ENCODE data around the gene AMIGO2.
"Not testable (repeated sequence)": the region's sequence is repeated elsewhere in the genome, so short reads cannot be mapped to it uniquely, and the experiment has no call there.

The AMIGO2 gene

GRCh38 chr12:47065546-47065945 lies 14.2 kb downstream of the AMIGO2 start:
- H3K36me3 ChIP-seq (ENCODE audit: control insufficient read depth, insufficient read depth, low read length), result no peaks in the 10 kb centered on the region
- no peaks in the 10 kb centered on the region for H3K27me3 ChIP-seq (replicated peaks; ENCODE audit: control insufficient read depth, insufficient read depth, low read length)
- H3K4me3 ChIP-seq (replicated peaks; ENCODE audit: low read depth, low read length), result no peak overlapping the region
- TF ChIP-seq, protein P1, sequence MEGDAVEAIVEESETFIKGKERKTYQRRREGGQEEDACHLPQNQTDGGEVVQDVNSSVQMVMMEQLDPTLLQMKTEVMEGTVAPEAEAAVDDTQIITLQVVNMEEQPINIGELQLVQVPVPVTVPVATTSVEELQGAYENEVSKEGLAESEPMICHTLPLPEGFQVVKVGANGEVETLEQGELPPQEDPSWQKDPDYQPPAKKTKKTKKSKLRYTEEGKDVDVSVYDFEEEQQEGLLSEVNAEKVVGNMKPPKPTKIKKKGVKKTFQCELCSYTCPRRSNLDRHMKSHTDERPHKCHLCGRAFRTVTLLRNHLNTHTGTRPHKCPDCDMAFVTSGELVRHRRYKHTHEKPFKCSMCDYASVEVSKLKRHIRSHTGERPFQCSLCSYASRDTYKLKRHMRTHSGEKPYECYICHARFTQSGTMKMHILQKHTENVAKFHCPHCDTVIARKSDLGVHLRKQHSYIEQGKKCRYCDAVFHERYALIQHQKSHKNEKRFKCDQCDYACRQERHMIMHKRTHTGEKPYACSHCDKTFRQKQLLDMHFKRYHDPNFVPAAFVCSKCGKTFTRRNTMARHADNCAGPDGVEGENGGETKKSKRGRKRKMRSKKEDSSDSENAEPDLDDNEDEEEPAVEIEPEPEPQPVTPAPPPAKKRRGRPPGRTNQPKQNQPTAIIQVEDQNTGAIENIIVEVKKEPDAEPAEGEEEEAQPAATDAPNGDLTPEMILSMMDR (IDR thresholded peaks at IDR 0.05; ENCODE audit: insufficient read depth, low read length, poor library complexity, severe bottlenecking), result no peak
- no peak for DNase-seq (ENCODE audit: extremely low read depth, insufficient read length)

- DNase-seq (ENCODE audit: extremely low read depth, insufficient read length); H3K27me3 ChIP-seq (replicated peaks; ENCODE audit: control insufficient read depth, insufficient read depth, low read length); H3K4me3 ChIP-seq (replicated peaks; ENCODE audit: low read depth, low read length); H3K36me3 ChIP-seq (ENCODE audit: control insufficient read depth, insufficient read depth, low read length): not testable (repeated sequence)
These were observed 21.1 kb downstream of the AMIGO2 start for GRCh38 chr12:47058640-47059039.

DNA sequence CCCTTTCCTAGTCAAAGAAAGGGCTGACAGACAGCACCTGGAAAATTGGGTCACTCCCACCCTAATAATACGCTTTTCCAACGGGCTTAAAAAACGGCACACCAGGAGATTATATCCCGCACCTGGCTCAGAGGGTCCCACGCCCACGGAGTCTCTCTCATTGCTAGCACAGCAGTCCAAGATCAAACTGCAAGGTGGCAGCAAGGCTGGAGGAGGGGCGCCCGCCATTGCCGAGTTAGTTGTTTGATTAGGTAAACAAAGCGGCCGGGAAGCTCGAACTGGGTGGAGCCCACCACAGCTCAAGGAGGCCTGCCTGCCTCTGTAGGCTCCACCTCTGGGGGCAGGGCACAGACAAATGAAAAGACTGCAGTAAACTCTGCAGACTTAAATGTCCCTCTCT lies 22.8 kb downstream of the AMIGO2 start:
- not testable (repeated sequence) for H3K27me3 ChIP-seq (replicated peaks; ENCODE audit: control insufficient read depth, insufficient read depth, low read length); H3K36me3 ChIP-seq (ENCODE audit: control insufficient read depth, insufficient read depth, low read length); DNase-seq (ENCODE audit: extremely low read depth, insufficient read length); H3K4me3 ChIP-seq (replicated peaks; ENCODE audit: low read depth, low read length)

DNA sequence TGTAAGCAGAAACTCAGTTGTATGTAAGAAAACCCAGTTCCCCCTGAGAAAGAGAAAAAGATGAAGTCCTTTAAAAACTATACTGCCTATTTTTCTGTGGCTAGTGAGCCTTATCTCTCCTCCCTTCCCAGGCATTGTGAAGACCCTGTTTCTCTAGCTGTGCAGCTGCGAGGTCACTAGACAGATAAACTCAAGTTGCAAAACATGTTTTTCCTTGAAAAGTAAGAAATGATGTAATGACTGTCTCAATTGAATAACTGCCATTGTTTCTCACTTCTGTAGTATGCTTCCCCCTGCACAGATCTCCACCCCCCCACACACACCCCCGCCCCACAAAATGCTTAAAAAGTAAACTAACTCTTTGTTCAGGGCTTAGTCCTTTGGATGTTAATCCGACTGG lies 23.9 kb downstream of the AMIGO2 start:
- not testable (repeated sequence) for H3K4me3 ChIP-seq (replicated peaks; ENCODE audit: low read depth, low read length)

GRCh38 chr12:47054659-47055058 lies 25.1 kb downstream of the AMIGO2 start:
- Histone ChIP-seq H3K36me3 (ENCODE audit: control insufficient read depth, insufficient read depth, low read length) (no peaks in the 10 kb centered on the region), H3K27me3 (replicated peaks; ENCODE audit: control insufficient read depth, insufficient read depth, low read length) (no peaks in the 10 kb centered on the region), H3K4me3 (replicated peaks; ENCODE audit: low read depth, low read length) (no peak overlapping the region)
- TF ChIP-seq, protein P1 (IDR thresholded peaks at IDR 0.05; ENCODE audit: insufficient read depth, low read length, poor library complexity, severe bottlenecking), result no peak
- no peak for DNase-seq (ENCODE audit: extremely low read depth, insufficient read length)

More for the DNA sequence above, 23.9 kb downstream of the AMIGO2 start:
- not testable (repeated sequence) for H3K36me3 ChIP-seq (ENCODE audit: control insufficient read depth, insufficient read depth, low read length); H3K27me3 ChIP-seq (replicated peaks; ENCODE audit: control insufficient read depth, insufficient read depth, low read length); DNase-seq (ENCODE audit: extremely low read depth, insufficient read length)

GRCh38 chr12:47053961-47054360 lies 25.8 kb downstream of the AMIGO2 start:
- no peaks in the 10 kb centered on the region for H3K36me3 ChIP-seq (ENCODE audit: control insufficient read depth, insufficient read depth, low read length)
- no peaks in the 10 kb centered on the region for H3K27me3 ChIP-seq (replicated peaks; ENCODE audit: control insufficient read depth, insufficient read depth, low read length)
- H3K4me3 ChIP-seq (replicated peaks; ENCODE audit: low read depth, low read length), result no peak overlapping the region
- TF ChIP-seq, protein P1 (IDR thresholded peaks at IDR 0.05; ENCODE audit: insufficient read depth, low read length, poor library complexity, severe bottlenecking), result no peak
- DNase-seq (ENCODE audit: extremely low read depth, insufficient read length), result no peak

- Histone ChIP-seq H3K36me3 (ENCODE audit: control insufficient read depth, insufficient read depth, low read length) (no peaks in the 10 kb centered on the region), H3K4me3 (replicated peaks; ENCODE audit: low read depth, low read length) (no peak overlapping the region), H3K27me3 (replicated peaks; ENCODE audit: control insufficient read depth, insufficient read depth, low read length) (no peaks in the 10 kb centered on the region)
- DNase-seq (ENCODE audit: extremely low read depth, insufficient read length), result no peak
- TF ChIP-seq, protein P1 (IDR thresholded peaks at IDR 0.05; ENCODE audit: insufficient read depth, low read length, poor library complexity, severe bottlenecking), result no peak
These were observed 27.5 kb downstream of the AMIGO2 start for GRCh38 chr12:47052274-47052673.

DNA sequence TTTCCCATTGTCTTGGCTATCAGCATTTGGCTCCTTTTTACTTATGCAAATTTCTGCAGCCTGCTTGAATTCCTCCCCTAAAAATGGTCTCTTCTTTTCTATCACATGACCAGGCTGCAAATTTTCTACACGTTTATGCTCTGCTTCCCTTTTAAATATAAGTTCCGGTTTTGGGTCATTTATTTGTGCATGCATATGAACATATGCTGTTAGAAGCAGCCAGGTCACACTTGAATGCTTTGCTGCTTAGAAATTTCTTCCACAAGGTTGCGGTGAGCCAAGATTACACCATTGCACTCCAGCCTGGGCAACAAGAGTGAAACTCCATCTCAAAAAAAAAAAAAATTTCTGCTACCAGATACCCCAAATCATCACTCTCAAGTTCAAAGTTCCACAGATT lies 28.5 kb downstream of the AMIGO2 start:
- not testable (repeated sequence) for H3K4me3 ChIP-seq (replicated peaks; ENCODE audit: low read depth, low read length); DNase-seq (ENCODE audit: extremely low read depth, insufficient read length); H3K36me3 ChIP-seq (ENCODE audit: control insufficient read depth, insufficient read depth, low read length); H3K27me3 ChIP-seq (replicated peaks; ENCODE audit: control insufficient read depth, insufficient read depth, low read length)

All from GM06990 (cell line).